AG10803 (cell line): ENCODE results near the gene RRP8.

Experiments used
- DNase-seq: peaks from one replicate; pipeline ENCODE4 v3.0.0; 2010; ENCODE audit warnings: low read depth
- H3K4me3 ChIP-seq: 2 replicates; pipeline ENCODE4 v1.5.1; 2011; ENCODE audit warnings: mild to moderate bottlenecking, low read length, control low read depth
- CTCF ChIP-seq: conservative IDR thresholded peaks from 2 replicates; pipeline ENCODE4 v1.5.1; 2011; ENCODE audit warnings: mild to moderate bottlenecking, low read length, control low read depth, inconsistent platforms

Gene RRP8

DNA sequence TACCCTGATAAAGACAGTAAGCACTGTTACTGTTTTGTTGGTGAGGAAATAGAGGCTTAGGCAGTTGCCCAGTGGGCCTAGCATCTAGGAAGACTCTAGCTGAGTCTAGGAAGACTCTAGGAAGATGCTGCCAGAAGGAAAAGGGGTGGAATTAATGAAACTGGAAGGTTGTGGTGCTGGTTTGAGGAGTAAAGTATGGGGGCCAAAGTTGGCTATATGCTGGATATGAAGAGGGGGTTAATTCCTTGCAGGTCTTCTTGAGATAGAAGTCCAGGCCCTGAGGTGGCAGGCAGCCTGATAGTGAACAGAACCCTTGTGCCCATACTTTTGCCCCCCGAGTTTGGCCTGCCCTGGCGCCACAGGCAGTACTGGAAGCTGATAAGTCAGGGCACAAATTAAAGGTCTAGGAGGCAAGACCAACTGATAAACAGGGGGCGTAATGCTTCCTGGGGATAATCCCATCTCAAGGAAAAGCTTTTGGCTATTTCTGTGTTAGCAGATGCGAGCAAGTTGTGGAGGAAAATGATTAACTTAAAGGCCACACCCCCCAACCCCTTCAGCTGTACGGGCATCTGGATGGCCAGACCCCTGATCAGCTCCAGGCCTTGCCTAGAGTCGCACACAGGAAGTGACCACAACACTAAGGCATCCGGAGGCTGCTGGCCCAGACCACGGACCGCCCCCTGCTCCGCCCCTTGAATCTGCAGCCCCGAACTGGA is 3.2 kb upstream of the RRP8 start:
- peak overlapping the region; percentile 46 for H3K4me3 ChIP-seq
- peak; percentile 92 for DNase-seq
- TF ChIP-seq CTCF = no peak

GRCh38 chr11:6604790-6605189 is 1.4 kb upstream of the RRP8 start:
- no peak for DNase-seq
- no peak for TF ChIP-seq CTCF
- peak overlapping the region; percentile 99 for H3K4me3 ChIP-seq

DNA sequence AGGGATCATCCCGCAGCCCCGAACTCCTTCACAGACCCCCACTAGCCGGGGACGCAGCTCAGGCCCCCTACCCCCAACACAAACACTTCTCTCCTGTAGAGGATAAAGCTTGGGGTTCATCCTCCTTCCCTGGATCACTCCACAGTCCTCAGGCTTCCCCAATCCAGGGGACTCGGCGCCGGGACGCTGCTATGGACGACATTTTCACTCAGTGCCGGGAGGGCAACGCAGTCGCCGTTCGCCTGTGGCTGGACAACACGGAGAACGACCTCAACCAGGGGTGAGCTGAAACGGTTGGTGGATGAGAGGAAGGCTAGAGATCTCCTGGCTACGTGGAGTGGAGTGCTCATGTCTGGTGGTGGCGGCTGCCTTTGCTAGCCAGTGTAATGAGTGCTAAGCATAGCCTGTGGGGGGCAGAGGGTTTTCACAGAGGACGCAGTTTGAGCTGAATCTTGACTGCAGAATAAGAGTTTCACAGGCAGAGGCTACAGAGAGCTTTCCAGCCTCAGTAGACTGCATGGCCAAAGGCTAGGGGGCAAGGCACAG is 738 bp upstream of the RRP8 start:
- TF ChIP-seq CTCF = peak; percentile 39
- peak overlapping the region; percentile 99 for H3K4me3 ChIP-seq
- peak; percentile 68 for DNase-seq

DNA sequence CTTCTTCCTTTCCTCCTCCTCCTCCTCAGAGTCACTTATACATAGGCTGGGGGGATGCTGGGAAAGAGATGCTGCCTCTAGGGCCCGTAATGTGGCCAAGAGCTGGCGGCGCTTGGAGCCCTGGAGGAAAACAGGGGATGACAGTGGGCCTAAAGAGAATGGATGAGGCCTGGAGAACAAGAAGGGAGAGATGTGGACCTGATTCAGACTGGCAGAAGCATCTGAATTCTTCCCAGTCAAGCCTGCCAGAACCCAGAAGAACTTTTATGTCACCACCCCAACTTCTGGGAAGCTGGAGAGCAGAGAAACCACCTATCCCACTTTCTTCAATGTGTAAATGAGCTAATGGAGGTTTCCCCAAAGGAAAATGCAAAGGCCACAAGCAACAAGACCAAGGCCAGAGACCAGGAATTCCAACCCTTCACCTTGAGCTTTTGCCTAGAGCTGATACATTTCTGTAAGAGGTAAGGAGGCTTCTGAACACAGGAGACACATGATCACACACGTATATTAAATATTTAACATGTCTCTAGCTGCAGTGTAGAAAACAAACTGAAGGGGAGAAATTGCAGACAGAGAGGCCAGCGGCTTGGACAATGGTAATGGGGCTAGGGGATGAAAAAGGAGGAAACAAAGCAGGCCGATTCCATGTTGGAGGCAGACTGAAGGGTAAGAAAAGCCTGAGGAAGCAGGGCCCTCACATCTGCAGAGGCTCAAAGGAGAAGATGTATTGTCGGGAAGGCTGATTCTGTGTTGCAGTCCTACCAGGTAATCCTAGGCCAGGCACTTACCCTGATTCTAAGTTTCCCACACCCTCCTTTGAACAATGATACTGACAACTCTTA is 1.1 kb downstream of the RRP8 start:
- DNase-seq = no peak
- TF ChIP-seq CTCF = no peak; the same call in 1 of the 2 replicates
- peak overlapping the region; percentile 99 for H3K4me3 ChIP-seq

GRCh38 chr11:6601041-6601461 is 2.4 kb downstream of the RRP8 start:
- no peak for DNase-seq
- TF ChIP-seq CTCF = no peak
- no peak overlapping the region for H3K4me3 ChIP-seq

GRCh38 chr11:6599881-6600390 is 3.5 kb downstream of the RRP8 start:
- DNase-seq = no peak
- no peak for TF ChIP-seq CTCF
- H3K4me3 ChIP-seq = no peak overlapping the region
